ENCODE measurements around the gene EHBP1. TPM values are rescaled to one million over a fixed set of nuclear protein-coding genes. Genes with fewer than 3 reads are reported as not detected.

Gene EHBP1
- polyA plus RNA-seq, 3 donors: 4.2 to 6.1 (median 6.0) TPM

- Mint-ChIP-seq H3K4me3 (no peak overlapping the region), H3K9me3 (peaks cover 0 to 4% (median under 1%) of the 10 kb centered on the region in 7 donors), H3K4me1 (no peaks in the 10 kb centered on the region), H3K27ac (no peak overlapping the region), H3K27me3 (ENCODE audit: low read depth in 3 of 3) (peaks cover 0 to 1% (median 0%) of the 10 kb centered on the region in 3 donors), H3K36me3 (peaks cover 0 to 4% of the 10 kb centered on the region in 2 donors)
- H3K9me3 ChIP-seq (replicated peaks in 1 of 2; ENCODE audit: control insufficient read depth in 1 of 2, insufficient read depth in 1 of 2, low read length in 2 of 2): no peaks in the 10 kb centered on the region
- no peaks in the 10 kb centered on the region for H3K4me1 ChIP-seq (ENCODE audit: control insufficient read depth in 1 of 2, insufficient read depth in 2 of 2, low read length in 2 of 2)
- WGBS (ENCODE audit: insufficient coverage): no CpG with 5 or more reads among the region's 7 CpGs
- no peaks in the 10 kb centered on the region for H3K79me2 ChIP-seq (ENCODE audit: insufficient read depth, low read length)
- H3K9ac ChIP-seq (ENCODE audit: insufficient read depth, low read length, poor library complexity, severe bottlenecking): no peak overlapping the region
- TF ChIP-seq CTCF (IDR thresholded peaks at IDR 0.05): no peak
- intact Hi-C loops (cut with micrococcal nuclease): no loop called here
- H4K20me1 ChIP-seq (ENCODE audit: insufficient read depth, low read length): no peaks in the 10 kb centered on the region
- H3K27me3 ChIP-seq (ENCODE audit: control insufficient read depth in 2 of 2, insufficient read depth in 2 of 2, low read length in 2 of 2): no peaks in the 10 kb centered on the region
- H2AFZ ChIP-seq (ENCODE audit: insufficient read depth, low read depth, low read length, poor library complexity, severe bottlenecking): no peak overlapping the region
- DNase-seq: no peak
- H3K36me3 ChIP-seq (replicated peaks in 1 of 2; ENCODE audit: control insufficient read depth in 1 of 2, insufficient read depth in 2 of 2, low read length in 2 of 2): no peaks in the 10 kb centered on the region
- H3K4me2 ChIP-seq (replicated peaks; ENCODE audit: extremely low read depth, low read length, poor library complexity, severe bottlenecking): no peak overlapping the region
- H3K27ac ChIP-seq (ENCODE audit: low read depth in 1 of 2, low read length in 2 of 2): no peak overlapping the region
- no peak overlapping the region for H3K4me3 ChIP-seq (replicated peaks in 1 of 3; ENCODE audit: low read depth in 2 of 3, low read length in 3 of 3)
Observed at GRCh38 chr2:62883629-62884028, 178.1 kb downstream of the EHBP1 start.

- Mint-ChIP-seq H3K27ac (no peak overlapping the region), H3K27me3 (ENCODE audit: low read depth in 3 of 3) (peaks cover 0 to 1% (median 0%) of the 10 kb centered on the region in 3 donors), H3K4me3 (no peak overlapping the region), H3K36me3 (peaks cover 0 to 4% of the 10 kb centered on the region in 2 donors), H3K9me3 (peaks cover 0 to 4% (median 0%) of the 10 kb centered on the region in 7 donors), H3K4me1 (no peaks in the 10 kb centered on the region)
- H4K20me1 ChIP-seq (ENCODE audit: insufficient read depth, low read length): no peaks in the 10 kb centered on the region
- no peak overlapping the region for H3K4me3 ChIP-seq (replicated peaks in 1 of 3; ENCODE audit: low read depth in 2 of 3, low read length in 3 of 3)
- no peak for DNase-seq
- H2AFZ ChIP-seq (ENCODE audit: insufficient read depth, low read depth, low read length, poor library complexity, severe bottlenecking): no peak overlapping the region
- H3K4me2 ChIP-seq (replicated peaks; ENCODE audit: extremely low read depth, low read length, poor library complexity, severe bottlenecking): no peak overlapping the region
- intact Hi-C loops (cut with micrococcal nuclease): no loop called here
- H3K9me3 ChIP-seq (replicated peaks in 1 of 2; ENCODE audit: control insufficient read depth in 1 of 2, insufficient read depth in 1 of 2, low read length in 2 of 2): no peaks in the 10 kb centered on the region
- no peaks in the 10 kb centered on the region for H3K79me2 ChIP-seq (ENCODE audit: insufficient read depth, low read length)
- no peaks in the 10 kb centered on the region for H3K36me3 ChIP-seq (replicated peaks in 1 of 2; ENCODE audit: control insufficient read depth in 1 of 2, insufficient read depth in 2 of 2, low read length in 2 of 2)
- no peak overlapping the region for H3K9ac ChIP-seq (ENCODE audit: insufficient read depth, low read length, poor library complexity, severe bottlenecking)
- WGBS (ENCODE audit: insufficient coverage): no CpG with 5 or more reads among the region's 2 CpGs
- H3K4me1 ChIP-seq (ENCODE audit: control insufficient read depth in 1 of 2, insufficient read depth in 2 of 2, low read length in 2 of 2): no peaks in the 10 kb centered on the region
- TF ChIP-seq CTCF (IDR thresholded peaks at IDR 0.05): no peak
- H3K27me3 ChIP-seq (ENCODE audit: control insufficient read depth in 2 of 2, insufficient read depth in 2 of 2, low read length in 2 of 2): no peaks in the 10 kb centered on the region
- no peak overlapping the region for H3K27ac ChIP-seq (ENCODE audit: low read depth in 1 of 2, low read length in 2 of 2)
Observed at GRCh38 chr2:62884086-62884485, 178.6 kb downstream of the EHBP1 start.

Measured in CD14-positive monocyte (primary cell).